DLD1 (cell line): ENCODE measurements around the gene PEDS1.
"Not testable (repeated sequence)": the region's sequence is repeated elsewhere in the genome, so short reads cannot be mapped to it uniquely, and the experiment has no call there.

Experiments
- in situ Hi-C: cut with HindIII; loops from 2 replicates; pipeline ENCODE4 v1.10.0; 2017; ENCODE audit warnings: low sequenced_read_pairs

Gene PEDS1

DNA sequence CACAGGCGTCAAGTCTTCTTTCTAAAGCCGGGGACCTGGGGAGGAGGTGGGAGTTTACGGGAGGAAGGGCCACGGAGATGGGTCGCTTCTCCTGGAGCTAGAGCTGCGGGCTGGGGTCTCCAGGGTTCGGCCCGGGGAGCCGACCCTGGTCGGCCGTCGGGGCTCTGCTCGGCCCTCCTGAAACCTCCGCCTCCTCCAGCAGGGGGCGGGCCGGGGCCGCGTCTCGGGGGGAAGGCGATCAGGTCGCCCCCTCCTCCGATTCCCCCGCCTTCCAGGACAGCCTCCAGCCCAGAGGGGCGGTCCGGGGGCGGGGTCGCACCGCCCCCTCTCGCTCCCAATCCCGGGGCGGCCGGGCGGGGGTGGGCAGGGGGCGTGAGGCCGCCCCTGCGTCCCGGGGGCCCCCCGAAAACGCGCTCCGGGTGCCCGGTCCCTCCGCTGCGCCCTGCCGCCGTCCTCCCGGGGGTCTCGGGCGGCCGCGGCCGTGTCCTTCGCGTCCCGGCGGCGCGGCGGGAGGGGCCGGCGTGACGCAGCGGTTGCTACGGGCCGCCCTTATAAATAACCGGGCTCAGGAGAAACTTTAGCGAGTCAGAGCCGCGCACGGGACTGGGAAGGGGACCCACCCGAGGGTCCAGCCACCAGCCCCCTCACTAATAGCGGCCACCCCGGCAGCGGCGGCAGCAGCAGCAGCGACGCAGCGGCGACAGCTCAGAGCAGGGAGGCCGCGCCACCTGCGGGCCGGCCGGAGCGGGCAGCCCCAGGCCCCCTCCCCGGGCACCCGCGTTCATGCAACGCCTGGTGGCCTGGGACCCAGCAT is 36.9 kb upstream of the PEDS1 start, which contains the start of gene CEBPB:
Gene CEBPB, plus strand, starts transcription at position 580 of the 814 bp plus-strand sequence. Its CDS starts 204 bp downstream, at position 784.
- in situ Hi-C loops = no loop called here

DNA sequence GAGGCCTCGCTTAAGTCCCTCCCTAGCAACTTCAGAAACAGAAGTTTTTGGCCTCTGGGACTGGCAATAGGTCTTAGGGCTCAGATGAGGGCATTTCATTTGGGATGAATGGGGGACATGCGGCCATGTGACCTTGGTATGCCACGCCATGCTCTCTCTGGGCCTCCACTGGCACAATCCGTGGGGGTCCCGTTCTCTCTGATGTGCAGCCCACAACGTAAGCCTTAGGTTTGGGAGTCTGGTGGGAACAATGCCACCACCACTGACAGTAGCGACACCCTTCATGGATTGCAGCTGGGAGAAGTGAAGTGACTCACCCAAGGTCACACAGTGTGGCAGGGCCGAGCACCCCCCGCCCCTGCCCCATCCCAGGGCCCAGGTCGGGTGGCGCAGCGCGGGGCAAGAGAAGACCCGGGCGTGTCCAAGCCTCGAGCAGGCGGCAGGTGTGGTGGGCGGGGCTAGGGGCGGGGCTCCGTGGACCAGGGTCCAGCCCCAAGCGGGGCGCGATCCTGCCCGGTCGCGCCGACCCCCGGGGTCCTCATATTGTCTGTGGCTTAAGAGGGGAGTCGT is 36.2 kb upstream of the PEDS1 start:
- in situ Hi-C loops = no loop called here

DNA sequence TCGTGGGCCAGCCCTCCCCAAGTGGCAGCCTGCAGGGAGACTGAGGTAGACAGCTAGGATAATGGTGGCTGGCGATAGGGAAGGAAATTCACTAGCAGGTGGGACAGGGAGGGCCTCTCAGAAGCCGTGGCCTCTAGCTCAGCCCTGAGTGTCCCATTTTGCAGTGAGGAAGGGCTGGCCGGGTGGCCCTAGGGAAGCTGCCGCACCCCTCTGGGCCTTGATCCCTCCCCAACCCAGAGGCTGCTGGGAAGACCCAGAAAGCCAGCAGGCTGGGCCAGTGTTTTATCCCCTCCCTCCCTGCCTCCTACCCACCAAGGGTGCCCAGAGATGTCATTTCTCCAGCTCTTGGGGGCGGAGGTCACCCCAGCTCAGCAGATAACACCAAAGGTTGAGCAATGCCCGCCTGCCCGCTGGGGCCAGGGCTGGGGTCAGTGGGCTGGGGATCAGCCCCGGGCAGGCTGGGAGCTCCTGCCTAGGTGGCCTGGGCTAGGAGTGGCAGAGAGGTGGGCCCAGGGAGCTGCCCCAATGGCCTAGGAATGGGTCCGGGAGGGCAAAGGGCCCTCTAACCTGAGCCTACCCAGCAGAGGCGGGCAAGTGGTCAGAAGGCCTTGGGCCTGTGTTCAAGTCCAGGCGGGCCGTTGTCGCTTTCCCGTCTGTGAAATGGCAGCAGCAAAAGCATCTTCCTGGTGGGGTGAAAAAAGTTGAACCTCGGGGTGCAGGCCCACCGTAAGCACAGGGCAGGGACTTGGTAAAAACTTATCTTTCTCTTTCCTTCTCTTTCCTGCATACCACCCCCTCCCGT is 35.6 kb upstream of the PEDS1 start:
- in situ Hi-C loops = no loop called here

DNA sequence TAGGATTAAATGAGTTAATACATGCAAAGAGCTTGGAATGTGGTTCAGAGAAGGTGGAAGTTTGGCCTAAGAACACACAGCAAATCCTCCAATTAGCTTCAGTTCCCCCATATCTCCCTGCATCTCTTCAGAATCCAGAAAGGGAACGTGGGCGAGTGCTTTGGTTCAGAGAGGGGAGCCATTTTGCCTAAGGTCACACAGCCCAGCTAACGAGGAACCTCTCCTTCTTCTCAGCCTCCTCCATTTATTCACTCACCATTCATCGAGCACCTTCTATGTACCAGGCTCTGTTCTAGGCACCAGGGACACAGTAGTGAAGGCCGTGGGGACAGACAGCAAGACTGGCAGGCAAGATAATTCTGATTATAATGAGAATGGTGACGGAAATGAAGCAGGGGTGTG is 34.8 kb upstream of the PEDS1 start:
- in situ Hi-C loops = no loop called here

DNA sequence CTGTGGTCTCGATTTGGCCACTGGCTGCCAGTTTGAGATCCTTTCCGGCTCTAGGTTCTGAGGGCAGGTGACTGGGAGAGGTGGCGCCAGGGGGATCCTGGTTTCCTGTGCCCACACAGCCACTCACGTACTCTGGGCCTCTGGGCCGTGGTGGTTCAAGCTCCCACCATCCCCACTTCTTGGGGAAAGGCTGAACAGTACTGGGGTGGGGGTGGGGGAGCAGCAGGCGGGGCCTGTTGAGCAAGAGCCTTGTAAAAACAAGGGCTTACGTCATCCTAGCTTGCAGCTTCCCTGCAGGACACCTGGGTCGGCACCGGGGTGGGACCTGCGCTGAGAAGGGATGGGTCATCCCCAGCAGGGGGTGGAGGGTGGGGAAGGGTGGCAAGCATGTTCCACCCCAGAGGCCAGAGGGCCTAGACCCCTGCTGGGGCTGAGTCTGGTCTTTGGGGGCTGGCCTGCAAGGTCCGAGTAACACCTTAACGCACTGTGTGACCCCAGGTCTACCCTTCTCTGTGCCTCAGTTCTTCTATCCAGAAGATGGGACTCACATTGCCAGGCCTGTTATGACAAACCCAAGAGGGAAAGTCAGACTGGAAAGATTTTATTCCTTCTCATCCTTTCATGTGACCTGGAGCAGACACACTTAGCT is 34.0 kb upstream of the PEDS1 start:
- in situ Hi-C loops = no loop called here

DNA sequence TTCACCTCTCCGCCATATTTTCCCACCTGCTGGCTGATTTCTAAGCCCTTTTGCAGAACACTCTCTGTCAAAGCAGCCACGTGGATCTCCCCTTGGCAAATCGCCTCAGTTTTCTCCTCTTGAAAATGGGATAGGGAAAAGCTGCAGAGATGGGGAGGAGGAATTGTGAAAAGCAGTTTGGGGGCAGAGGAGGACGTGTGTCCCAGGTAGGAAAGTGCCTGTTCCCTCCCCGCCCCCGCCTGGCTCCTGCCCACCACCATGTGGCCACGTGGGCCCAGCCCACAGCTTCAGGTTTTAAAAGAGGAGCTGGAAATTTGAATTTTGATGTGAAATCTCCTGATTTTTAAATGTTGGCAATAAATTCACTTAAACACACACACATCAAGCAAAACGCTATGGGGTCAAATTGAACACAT is 33.5 kb upstream of the PEDS1 start:
- in situ Hi-C loops = no loop called here

DNA sequence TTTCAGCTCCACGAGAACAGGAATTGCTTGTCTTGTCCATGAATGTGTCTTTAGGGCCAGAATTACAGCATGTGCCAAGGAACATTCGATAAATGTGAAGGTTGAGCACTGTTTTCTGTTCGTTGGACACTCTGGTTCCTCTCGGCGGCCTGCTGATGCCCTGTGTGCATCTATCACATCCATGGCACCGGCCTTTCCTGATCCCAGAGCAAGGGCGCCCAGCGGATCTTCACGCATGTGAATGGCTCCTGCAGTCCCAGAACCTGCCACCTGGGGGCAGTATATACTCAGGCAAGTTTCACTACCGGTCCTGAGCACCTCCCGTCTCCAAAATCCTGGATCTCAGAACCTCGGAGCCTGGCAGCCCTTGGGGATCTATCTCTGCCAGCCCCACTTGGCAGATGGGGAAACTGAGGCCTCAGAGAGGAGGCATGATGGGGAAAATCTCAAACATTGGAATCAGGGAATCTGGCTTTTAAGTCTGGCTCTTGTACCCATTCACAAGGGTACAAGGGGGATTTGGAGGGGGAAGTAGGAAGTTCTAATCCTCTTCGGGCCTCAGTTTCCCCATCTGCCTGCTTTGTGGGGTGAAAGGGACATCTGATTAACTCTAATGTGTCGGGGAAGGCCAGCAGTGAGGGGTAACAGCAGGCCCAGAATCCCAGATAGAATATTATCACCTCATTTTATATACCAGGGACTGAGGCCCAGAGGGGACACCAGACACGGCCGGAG is 32.8 kb upstream of the PEDS1 start:
- in situ Hi-C loops = no loop called here

DNA sequence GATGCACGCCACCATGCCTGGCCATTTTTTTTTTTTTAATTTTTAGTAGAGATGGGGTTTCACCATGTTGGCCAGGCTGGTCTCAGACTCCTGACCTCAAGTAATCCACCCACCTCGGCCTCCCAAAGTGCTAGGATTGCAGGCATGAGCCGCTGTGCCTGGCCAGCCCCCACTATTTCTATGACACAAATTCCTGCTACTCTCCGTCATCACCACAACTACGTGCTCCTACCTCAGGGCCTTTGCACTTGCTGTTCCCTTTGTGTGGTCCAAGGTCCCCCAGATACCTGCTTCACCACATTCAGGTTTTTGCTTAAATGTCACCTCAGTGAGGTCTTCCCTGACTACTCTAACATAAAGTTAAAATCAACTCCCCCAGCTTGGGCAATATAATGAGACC is 31.9 kb upstream of the PEDS1 start:
- in situ Hi-C loops = no loop called here

DNA sequence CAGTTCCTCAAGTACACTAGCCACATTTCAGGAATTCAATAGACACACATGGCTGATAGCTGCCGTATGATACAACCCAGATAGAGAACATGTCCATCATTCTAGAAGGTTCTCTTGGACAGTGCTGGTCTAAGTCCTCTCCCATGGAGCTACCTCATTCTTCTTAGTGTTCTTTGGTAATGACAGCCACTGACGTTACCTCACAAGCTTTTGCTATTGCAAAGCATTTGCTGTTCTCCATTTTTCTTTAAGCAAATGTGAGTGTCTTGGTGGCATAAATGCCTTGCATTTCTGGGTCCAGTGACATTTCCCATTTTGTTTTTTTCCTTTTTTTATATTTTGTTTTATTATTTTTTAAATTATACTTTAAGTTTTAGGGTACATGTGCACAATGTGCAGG is 28.8 kb upstream of the PEDS1 start:
- in situ Hi-C loops = no loop called here

DNA sequence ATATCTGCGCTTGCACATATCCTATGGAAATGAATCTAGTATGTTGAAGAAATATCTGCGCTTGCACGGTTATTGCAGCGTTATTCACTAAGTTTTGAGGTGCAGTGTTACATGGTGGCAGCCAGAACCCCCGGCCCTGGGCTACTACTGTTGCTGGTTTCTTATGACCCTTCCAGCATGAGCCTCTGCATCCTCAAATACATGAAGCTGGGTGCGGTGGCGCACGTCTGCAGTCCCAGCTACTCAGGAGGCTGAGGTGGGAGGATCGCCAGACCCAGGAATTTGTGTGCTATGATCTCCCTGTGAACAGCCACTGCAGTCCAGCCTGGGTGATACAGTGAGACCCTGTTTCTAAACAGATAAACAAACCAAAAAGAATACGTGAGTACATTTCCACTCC is 27.8 kb upstream of the PEDS1 start:
- in situ Hi-C loops = no loop called here

DNA sequence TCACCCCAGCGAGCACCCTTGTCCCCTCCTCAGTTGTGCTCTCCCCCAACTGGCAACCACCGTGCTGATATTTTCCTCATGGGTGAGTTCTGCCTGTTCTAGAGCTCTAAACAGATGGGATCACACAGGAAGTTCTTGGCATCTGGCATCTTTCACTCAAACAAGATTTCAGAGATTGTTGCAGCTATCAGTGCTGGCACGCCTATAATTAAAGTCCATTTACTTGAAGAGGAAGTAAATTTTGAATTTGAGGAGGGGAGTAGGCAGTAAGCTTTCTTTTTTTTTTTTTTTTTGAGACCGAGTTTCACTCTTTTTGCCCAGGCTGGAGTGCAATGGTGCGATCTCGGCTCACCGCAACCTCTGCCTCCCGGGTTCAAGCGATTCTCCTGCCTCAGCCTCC is 25.1 kb upstream of the PEDS1 start:
- in situ Hi-C loops = not testable (repeated sequence)

DNA sequence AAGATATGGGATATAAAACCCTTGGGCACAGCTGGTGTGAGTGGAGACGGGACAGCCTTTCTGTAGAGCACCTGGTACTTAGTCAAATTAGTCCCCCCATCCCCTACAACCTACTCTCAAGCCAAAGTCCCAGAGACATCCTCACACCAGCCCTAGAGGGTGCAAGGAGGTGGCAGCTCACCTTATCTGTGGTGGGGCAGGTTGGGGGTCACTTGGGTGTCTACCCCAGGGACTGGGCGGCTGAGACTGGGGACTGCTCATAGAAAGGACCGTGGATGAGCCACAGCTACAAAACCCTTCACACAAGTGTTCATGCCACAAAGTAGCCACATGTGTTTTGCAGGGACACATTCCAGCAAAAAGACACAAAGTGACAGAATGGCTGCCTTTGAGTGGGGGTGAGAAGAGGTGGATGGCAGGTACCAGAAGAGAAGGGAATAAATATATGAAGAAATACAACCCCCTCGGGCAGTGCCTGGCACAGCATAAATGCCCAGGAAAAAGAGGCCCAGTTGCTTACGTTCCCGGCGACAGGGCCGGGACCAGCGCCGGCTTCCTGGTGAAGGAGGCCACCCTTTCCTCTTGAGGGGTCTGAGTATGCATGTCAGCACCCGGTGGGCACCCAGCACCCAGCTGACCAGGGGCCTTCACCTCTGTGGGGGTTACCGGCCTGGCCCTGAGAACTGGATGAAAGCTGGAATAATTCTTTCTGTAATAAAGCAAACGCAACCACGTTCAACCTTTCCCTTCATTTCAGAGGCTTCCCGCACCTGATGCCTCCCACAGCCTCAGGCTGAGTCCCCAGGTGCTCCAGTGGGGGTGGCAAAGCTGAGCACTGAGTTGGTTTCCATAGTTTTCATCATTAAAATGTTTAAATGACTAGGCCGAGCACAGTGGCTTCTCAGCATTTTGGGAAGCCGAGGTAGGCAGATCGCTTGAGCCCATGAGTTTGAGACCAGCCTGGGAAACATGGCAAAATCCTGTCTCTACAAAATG is 22.7 kb upstream of the PEDS1 start:
- in situ Hi-C loops = no loop called here

DNA sequence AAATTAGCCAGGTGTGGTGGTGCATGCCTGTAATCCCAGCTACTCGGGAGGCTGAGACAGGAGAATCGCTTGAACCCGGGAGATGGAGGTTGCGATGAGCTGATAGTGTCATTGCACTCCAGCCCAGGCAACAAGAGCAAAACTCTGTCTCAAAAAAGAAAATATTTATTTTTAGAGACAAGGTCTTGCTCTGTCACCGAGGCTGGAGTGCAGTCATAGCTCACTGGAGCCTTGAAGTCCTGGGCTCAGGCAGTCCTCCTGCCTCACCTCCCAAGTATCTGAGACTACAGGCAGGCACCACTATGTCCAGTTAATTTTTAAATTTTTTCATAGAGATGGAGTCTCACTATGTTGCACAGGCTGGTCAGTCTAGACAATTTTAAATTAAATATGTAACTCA is 20.9 kb upstream of the PEDS1 start:
- in situ Hi-C loops = no loop called here

DNA sequence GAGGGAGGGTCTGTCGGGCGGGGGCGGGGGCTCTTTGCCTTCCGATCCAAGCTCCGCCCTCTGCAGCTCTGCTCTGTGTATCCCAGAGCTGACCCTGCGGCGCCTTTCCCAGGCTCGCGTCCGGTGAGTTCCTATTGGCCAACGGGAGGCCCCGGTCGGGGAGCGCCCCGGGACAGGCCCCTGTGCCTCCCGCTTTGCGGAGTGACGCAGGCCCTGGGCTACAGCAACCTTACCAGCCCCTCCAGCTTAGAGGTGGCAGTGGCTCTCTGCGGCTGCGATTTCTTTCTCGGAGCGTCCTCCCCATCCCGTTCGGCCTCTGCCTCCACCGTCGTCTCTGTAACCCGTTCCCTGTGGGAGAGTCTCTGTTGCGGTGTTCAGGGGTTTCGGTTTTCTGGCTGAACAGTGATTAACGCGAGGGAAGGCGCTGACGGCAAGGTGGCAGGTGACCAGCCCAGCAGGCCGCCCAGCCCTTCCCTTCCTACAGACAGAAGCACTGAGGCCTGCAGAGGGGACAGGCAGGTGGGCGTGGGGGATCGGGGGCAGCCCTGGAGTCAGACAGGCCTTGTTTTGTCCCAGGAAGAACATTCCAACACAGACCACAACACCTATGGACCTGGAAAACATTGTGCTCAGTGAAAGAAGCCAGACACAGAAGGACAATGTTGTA is 19.0 kb upstream of the PEDS1 start:
- in situ Hi-C loops = no loop called here

DNA sequence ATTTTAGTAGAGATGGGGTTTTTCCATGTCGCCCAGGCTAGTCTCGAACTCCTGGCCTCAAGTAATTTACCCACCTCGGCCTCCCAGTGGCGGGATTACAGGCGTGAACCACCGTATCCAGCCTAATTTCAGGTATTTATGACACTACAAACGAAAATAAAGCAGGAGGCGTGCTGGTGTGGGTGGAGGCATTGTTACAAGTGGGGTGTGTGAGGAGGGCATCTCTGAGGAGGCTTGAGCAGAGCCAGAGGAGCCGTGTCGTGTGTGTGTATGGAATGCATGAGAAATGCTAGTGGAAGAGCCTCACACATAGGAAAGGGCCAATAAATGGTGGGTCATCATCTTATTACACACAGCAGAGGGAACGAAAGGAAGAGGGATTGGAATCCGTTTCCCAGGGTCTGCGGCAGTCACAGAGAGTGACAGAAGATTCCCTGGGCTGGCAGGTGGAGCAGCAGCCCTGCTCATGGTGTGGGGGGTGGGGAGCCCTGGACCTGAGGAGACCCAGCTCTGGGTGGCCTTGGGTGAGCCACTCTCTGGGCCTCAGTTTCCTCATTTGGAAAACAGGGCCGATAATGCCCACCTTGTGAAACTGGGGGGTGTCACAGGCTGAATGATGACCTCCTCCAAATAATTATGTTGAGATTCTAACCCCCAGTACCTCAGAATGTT is 17.2 kb upstream of the PEDS1 start:
- in situ Hi-C loops = no loop called here

DNA sequence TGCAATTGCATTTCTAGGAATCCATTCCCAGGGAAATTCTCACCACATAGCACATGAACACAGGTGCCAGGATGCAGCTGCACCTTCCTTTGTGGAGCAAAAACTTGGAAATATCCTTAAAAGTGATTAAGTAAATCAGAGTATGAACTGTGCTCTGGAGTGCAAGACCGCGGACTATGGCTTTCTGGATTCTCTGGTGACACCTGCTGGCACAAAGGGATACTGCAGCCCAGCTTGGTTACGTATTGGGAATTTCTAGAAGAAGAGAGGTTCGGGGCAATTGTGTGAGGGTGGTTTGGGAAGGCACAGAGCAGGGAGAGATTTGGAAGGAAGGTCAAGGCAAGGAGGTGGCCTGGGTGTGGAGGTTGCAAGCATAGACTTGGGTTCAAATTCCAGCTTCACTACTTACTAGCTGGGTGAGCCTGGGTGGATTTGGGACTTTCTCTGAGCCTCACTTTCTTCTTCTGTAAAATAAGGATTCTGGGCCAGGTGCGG is 15.9 kb upstream of the PEDS1 start:
- in situ Hi-C loops = no loop called here

DNA sequence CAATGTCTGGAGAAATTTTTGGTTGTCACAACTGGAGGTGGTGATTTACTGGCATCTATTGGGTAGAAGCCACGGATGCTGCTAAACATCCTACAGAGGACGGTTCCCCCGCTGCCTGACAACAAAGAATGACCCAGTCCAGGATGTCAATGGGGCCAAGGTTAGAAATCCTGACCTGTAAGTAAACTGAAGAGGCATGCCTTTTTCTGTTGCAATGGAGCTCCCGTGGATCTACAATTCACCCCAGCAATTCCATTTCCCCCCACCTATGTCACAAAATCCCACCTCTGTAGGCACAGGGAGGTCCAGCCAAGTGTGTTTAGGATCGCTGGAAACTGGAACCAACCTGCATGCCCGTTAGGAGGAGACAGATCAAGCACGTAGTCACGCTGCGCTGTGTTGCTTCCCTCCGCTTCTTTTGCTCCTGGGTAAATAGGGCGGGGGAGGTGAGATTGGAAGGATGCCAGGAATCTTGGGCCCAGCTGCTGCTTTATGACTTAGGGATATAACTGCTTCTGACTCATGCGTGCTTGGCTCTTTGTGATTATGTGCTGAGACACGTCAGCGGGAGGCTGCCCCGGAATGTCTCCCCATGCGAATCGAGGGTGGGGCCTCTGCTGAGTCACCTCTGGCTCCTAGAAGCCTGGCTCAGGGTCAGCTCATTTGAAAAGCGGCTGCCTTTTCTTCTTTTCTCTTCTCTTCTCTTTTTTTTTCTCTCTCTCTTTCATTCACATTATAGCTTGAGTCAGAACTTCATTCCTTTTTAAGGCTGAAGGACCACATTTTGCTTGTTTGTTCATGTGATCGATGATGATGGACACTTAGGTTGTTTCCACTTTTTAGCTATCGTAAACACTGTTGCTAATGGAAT is 12.4 kb upstream of the PEDS1 start:
- in situ Hi-C loops = no loop called here
